IPS-20b (cell line): Measurements from ENCODE around the gene ARFRP1.

Source experiments
- H3K27ac ChIP-seq: one replicate; pipeline ENCODE4 v1.5.1; 2013; ENCODE audit warnings: low read length
- H3K27me3 ChIP-seq: 2 replicates; pipeline ENCODE4 v1.6.1; 2013; ENCODE audit warnings: mild to moderate bottlenecking, low read length, inconsistent platforms; ENCODE audit not compliant: insufficient read depth
- H3K36me3 ChIP-seq: 2 replicates; pipeline ENCODE4 v1.6.1; 2013; ENCODE audit warnings: low read depth, mild to moderate bottlenecking, inconsistent platforms, low read length, moderate library complexity; ENCODE audit not compliant: insufficient read depth
- H3K4me1 ChIP-seq: 2 replicates; pipeline ENCODE4 v1.6.1; 2013; ENCODE audit warnings: mild to moderate bottlenecking, control low read depth, inconsistent platforms, low read length, moderate library complexity; ENCODE audit not compliant: insufficient read depth
- H3K4me3 ChIP-seq: 2 replicates; pipeline ENCODE4 v1.5.1; 2013; ENCODE audit warnings: mild to moderate bottlenecking, low read length, inconsistent platforms
- H3K9ac ChIP-seq: 2 replicates; pipeline ENCODE4 v1.6.1; 2013; ENCODE audit warnings: low read depth, mild to moderate bottlenecking, inconsistent platforms, low read length, moderate library complexity
- H3K9me3 ChIP-seq: 2 replicates; pipeline ENCODE4 v1.6.1; 2013; ENCODE audit warnings: mild to moderate bottlenecking, low read depth, low read length, inconsistent platforms; ENCODE audit not compliant: insufficient read depth

The ARFRP1 gene

DNA sequence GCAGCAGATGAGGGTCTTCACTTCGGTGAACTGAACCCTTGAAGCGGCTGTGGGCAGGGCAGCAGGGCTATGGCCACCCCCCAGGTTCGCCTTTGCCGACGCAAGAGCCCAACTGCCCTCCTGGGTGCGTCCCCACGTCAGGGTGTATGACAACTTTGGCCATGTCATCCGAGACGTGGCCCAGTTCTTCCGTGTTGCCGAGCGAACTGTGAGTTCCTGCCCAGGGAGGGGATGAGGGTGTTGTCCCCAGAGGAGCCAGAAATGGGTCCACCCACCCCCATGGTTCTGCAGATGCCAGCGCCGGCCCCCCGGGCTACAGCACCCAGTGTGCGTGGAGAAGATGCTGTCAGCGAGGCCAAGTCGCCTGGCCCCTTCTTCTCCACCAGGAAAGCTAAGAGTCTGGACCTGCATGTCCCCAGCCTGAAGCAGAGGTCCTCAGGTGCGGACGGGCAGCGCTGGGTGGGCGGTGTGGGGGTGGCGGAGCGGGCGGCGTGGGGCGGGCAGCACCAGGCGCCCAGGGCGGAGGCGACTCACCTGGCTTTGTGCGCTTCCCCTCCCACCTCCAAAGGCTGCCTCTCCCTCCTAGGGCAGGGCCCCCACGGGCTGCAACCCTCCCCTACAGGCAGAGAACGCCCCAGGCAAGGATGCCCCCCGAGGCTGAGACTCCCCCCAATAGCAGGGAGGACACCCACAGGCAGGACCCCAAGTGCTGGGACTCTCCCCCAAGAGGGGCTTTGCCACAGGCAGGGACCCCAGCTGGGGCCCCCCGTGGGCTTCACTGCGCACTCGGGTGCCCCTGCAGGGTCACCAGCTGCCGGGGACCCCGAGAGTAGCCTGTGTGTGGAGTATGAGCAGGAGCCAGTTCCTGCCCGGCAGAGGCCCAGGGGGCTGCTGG is 17.5 kb downstream of the ARFRP1 start:
- Histone ChIP-seq H3K27me3 (no peaks in the 10 kb centered on the region), H3K4me3 (no peak overlapping the region), H3K36me3 (no peaks in the 10 kb centered on the region), H3K27ac (no peak overlapping the region), H3K9me3 (no peaks in the 10 kb centered on the region), H3K9ac (no peak overlapping the region), H3K4me1 (no peaks in the 10 kb centered on the region)

DNA sequence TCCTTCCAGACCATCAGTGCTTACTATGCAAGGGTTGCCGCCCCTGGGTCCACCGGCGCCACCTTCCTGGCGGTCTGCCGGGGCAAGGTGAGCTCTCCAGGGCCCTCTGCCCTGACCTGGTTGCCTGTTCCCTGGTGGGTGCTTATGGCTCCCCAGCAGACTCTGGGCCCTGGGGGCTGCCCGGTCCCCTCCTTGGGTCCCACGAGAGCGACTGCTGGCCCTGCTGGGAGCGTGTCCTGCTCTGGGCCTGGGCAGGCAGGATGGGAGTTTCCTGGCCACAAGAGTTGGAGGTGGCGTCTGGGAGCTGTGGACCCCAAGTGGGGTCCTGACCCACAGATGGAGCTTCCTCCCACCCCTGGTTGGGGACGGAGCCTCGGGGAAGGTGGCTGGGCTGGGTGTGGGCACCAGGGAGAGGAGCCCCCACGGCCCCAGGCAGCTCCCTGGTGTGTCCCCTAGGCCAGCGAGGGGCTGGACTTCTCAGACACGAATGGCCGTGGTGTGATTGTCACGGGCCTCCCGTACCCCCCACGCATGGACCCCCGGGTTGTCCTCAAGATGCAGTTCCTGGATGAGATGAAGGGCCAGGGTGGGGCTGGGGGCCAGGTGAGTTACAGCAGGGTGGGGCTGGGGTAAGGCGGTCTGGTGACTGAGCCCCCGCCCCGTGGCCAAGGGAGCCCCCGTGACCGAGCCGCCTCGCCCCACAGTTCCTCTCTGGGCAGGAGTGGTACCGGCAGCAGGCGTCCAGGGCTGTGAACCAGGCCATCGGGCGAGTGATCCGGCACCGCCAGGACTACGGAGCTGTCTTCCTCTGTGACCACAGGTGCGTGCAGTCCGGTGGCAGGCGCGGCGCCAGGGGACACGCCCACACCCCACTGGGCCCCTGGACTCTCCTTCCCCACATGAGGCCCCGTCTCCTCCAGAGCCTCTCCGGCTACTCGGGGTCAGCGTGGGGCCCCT is 18.5 kb downstream of the ARFRP1 start:
- H3K9ac ChIP-seq = no peak overlapping the region
- no peak overlapping the region for H3K4me3 ChIP-seq
- H3K27me3 ChIP-seq = no peaks in the 10 kb centered on the region
- no peaks in the 10 kb centered on the region for H3K4me1 ChIP-seq
- no peaks in the 10 kb centered on the region for H3K9me3 ChIP-seq
- no peak overlapping the region for H3K27ac ChIP-seq
- no peaks in the 10 kb centered on the region for H3K36me3 ChIP-seq

DNA sequence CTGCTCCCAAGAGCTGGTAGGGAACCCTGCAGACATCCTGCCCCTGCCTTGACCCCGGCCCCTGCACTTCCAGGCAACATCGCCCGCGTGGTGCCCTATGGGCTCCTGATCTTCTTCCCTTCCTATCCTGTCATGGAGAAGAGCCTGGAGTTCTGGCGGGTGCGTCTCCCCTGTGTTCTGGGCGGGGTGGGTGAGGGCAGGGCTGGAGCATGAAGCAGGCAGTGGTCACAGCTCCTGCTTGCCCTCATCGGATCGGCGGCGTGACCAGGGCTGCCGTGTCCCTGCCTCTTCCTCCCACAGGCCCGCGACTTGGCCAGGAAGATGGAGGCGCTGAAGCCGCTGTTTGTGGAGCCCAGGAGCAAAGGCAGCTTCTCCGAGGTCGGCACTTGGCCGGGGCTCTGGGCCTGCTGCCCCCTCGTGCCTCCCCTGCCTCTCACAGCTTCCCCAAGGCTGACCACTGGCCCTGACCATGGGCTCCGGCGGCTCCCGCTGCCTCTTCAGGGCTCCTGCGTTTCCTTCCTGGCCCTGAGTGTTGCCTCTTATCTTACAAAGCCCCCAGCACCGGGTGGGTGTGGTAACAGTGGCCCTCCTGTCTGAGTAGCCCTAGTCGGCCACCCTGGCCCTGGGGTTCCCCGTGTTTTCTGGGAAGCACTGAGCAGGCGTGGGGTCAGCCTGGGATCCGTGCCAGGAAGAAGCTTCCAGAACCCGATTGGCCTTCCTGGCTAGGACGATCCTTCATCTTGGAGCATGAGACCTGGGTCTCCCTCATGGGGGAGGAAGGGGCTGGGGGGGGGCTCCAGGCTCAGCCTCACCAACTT is 19.3 kb downstream of the ARFRP1 start:
- Histone ChIP-seq H3K27me3 (no peaks in the 10 kb centered on the region), H3K27ac (no peak overlapping the region), H3K9ac (no peak overlapping the region), H3K4me3 (no peak overlapping the region), H3K36me3 (no peaks in the 10 kb centered on the region), H3K9me3 (no peaks in the 10 kb centered on the region), H3K4me1 (no peaks in the 10 kb centered on the region)

DNA sequence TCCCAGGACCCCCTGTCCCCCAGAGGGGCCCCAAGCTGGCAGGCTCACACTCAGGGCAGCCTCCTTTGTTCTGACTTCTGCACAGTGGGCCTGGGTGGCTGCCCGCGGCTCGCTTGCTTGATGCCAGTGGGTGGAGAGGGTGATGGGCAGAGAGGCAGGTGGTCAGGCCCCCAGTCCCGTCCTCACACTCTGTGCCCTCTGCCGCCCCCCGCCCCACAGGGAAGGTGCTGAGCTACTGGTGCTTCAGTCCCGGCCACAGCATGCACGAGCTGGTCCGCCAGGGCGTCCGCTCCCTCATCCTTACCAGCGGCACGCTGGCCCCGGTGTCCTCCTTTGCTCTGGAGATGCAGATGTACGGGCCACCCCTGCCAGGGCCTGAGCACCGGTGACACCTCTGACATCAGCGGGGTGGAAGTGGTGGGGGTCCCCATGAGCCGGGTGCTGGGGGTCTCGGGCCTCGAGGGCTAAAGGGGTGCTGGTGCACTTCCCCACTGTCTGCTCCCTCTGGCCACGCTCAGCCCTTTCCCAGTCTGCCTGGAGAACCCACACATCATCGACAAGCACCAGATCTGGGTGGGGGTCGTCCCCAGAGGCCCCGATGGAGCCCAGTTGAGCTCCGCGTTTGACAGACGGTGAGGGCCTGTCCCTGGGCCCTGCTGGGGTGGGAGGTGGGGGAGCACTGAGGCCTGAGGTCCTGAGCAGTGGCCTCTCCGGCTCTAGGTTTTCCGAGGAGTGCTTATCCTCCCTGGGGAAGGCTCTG is 20.2 kb downstream of the ARFRP1 start:
- Histone ChIP-seq H3K36me3 (0 out of 2 replicates have a peak, but pooled peaks cover 2% of the 10 kb centered on the region), H3K9ac (no peak overlapping the region), H3K9me3 (no peaks in the 10 kb centered on the region), H3K27me3 (no peaks in the 10 kb centered on the region), H3K27ac (no peak overlapping the region), H3K4me1 (no peaks in the 10 kb centered on the region), H3K4me3 (no peak overlapping the region)

DNA sequence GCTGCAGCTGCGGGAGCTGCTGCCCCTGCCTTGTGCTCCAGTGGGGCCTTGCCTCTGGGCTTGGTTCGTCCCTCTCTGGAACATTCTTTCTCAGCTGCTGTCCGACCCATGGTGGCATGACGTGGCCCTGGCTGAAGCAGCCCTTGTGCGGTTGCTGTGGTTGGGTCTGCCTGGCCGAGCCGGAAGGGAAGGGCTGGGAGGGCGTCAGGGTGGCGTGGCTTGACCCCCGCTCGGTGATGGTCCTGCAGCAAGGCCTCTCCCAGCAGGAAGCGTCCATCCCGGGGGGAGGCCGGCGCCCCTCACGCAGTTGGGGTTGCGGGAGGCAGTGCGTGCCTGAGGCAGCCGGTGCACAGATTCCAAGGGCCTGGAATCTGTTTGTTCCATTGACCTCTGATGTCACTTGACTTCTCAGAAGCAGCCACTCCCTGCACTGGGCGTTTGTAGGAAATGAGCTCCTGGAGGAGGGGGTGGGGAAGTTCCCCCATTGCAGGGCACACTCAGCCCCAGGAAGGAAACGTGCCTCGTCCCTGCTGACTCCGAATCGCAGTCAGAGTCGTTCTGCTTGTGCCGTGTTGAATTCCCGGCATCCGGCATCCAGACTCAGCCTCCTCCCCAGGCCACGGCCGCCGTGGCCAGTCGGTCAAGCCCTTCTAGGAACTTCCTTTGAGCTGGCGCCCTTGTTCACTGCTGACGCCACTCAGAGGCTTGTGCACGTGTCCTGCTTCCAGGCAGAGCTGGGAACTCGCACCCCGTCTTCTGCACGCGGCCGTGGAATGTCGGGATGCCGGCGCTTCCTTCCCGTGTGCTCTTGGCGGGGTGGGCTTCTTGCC is 21.1 kb downstream of the ARFRP1 start:
- Histone ChIP-seq H3K36me3 (0 out of 2 replicates have a peak, but pooled peaks cover 6% of the 10 kb centered on the region), H3K4me3 (no peak overlapping the region), H3K9me3 (no peaks in the 10 kb centered on the region), H3K27me3 (no peaks in the 10 kb centered on the region), H3K4me1 (no peaks in the 10 kb centered on the region), H3K27ac (no peak overlapping the region), H3K9ac (no peak overlapping the region)

DNA sequence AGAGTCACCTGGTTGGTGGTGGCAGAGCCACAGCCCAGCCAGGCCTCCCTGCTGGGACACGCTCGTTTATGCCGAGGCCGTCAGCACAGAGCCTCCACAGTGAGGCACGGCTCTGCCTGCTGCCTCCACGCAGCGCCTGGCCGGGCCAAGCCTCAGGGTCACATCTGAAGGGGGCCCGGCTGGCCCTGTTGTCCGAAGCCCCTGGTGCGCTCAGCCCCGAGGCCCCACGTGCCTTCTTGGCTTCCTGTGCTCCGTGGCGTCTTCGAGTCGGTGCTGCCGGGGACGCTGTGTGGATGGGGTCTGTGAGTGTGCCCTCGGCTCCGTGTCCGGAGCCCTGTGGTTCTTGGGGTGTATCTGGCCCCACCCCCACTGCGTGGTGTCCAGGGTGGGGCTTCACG is 21.7 kb downstream of the ARFRP1 start:
- no peak overlapping the region for H3K9ac ChIP-seq
- H3K27ac ChIP-seq = no peak overlapping the region
- H3K36me3 ChIP-seq = 0 out of 2 replicates have a peak, but pooled peaks cover 6% of the 10 kb centered on the region
- no peaks in the 10 kb centered on the region for H3K27me3 ChIP-seq
- no peak overlapping the region for H3K4me3 ChIP-seq
- no peaks in the 10 kb centered on the region for H3K4me1 ChIP-seq
- no peaks in the 10 kb centered on the region for H3K9me3 ChIP-seq

DNA sequence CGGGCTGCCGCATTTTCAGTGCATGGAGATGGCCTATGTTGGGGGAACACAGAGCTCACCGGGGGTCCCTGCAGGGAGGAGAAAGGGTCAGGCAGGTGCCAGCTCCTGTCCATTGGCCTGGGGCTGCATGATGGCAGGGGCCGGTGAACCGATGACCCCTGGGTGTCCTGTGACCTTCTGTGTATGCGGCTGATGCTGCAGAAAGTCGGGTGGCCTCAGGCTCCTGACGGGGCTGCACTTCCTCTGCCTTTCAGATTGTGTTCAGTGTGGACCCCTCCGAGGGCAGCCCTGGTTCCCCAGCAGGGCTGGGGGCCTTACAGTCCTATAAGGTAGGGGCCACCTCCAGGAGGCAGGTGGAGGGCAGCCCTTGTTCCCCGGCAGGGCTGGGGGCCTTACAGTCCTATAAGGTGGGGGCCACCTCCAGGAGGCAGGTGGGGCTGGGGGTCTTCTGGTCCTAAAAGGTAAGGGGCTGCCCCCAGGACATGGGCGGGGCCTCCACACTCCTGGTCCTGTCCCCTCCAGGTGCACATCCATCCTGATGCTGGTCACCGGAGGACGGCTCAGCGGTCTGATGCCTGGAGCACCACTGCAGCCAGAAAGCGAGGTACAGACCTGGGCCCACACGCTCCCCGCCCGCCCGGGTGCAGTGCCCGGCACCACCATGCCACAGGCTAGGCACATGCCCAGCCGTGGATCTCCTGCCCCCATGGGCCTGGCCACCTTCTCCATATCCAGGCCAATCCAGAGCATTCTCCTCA is 22.3 kb downstream of the ARFRP1 start:
- no peaks in the 10 kb centered on the region for H3K9me3 ChIP-seq
- 0 out of 2 replicates have a peak, but pooled peaks cover 6% of the 10 kb centered on the region for H3K36me3 ChIP-seq
- no peak overlapping the region for H3K9ac ChIP-seq
- H3K4me3 ChIP-seq = no peak overlapping the region
- H3K4me1 ChIP-seq = no peaks in the 10 kb centered on the region
- no peak overlapping the region for H3K27ac ChIP-seq
- H3K27me3 ChIP-seq = no peaks in the 10 kb centered on the region

DNA sequence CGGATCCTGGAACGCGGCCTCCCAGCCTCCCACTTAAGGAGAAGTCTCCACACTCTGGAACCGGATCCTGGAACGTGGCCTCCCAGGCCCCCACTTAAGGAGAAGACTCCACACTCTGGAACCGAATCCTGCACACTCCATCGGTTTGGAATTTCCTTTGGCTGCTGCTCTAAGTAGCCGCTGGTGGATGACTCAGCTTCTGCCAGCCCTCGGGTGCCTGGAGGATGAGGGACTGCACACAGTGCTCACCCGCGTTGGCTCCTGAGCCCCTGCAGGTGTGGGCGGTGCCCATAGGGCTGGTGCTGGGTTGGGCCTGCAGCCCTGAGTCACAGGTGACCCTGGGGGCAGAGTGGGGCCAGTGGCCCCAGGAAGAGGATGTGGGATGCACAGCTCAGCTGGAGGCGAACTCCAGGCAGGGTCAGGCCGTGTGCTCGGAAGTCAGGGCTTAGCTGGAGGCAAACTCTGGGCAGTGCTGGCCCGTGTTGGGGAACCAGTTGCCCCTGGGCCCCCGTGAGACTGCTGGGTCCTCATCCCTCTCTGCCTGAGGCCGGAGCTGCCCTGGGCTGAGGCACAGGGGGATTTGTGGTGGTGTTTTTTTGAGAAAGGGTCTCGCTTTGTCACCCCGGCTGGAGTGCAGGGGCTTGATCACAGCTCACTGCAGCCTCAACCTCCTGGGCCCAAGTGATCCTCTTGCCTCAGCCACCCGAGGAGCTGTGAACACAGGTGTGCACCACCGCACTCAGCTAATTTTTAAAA is 25.2 kb downstream of the ARFRP1 start:
- no peak overlapping the region for H3K9ac ChIP-seq
- H3K4me1 ChIP-seq = no peaks in the 10 kb centered on the region
- no peak overlapping the region for H3K27ac ChIP-seq
- H3K36me3 ChIP-seq = peaks cover 15% of the 10 kb centered on the region; the same call in 1 of the 2 replicates
- H3K4me3 ChIP-seq = no peak overlapping the region
- H3K9me3 ChIP-seq = no peaks in the 10 kb centered on the region
- no peaks in the 10 kb centered on the region for H3K27me3 ChIP-seq

DNA sequence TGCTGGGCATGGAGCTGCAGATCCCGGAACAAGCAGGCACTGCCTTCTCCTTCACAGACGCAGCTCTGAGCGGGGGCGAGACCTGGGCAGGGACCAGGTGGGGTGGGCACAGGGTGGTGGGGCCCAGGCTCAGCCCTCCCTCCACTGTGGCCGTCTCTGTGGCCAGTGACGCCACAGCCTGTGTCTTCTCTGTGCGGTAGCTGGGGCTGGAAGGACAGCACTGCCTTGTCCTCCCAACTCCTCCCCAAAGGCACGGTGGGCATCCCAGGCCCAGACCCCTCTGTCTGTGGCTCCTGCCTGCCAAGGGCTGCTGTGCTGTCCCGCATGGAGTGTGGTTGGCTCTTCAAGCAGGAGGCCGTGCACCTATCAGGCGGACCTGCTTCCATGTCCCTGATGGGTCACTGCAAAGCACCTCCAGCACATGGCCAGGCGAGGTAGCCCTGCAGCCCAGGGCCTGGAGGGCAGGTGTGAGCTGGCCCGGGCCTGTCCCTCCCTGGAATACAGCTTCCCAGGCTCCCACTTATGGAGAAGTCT is 26.1 kb downstream of the ARFRP1 start:
- peaks cover 22% of the 10 kb centered on the region; the same call in 1 of the 2 replicates for H3K36me3 ChIP-seq
- no peak overlapping the region for H3K9ac ChIP-seq
- no peak overlapping the region for H3K4me3 ChIP-seq
- H3K27me3 ChIP-seq = no peaks in the 10 kb centered on the region
- H3K27ac ChIP-seq = no peak overlapping the region
- H3K4me1 ChIP-seq = no peaks in the 10 kb centered on the region
- no peaks in the 10 kb centered on the region for H3K9me3 ChIP-seq
